GM18526 (cell line): ENCODE results near the gene SOX5.

Experiments
- POLR2A ChIP-seq: IDR thresholded peaks from 3 replicates; pipeline ENCODE4 v1.6.1; 2011; ENCODE audit not compliant: insufficient read length; ENCODE audit errors: extremely low read depth

The SOX5 gene

GRCh38 chr12:23815810-23816209, 133.7 kb downstream of the SOX5 start:
- no peak for TF ChIP-seq POLR2A

- TF ChIP-seq POLR2A: no peak
Measured at GRCh38 chr12:23813206-23813605, 136.3 kb downstream of the SOX5 start.

- TF ChIP-seq POLR2A: no peak
Measured at GRCh38 chr12:23810329-23810902, 139.1 kb downstream of the SOX5 start.

DNA sequence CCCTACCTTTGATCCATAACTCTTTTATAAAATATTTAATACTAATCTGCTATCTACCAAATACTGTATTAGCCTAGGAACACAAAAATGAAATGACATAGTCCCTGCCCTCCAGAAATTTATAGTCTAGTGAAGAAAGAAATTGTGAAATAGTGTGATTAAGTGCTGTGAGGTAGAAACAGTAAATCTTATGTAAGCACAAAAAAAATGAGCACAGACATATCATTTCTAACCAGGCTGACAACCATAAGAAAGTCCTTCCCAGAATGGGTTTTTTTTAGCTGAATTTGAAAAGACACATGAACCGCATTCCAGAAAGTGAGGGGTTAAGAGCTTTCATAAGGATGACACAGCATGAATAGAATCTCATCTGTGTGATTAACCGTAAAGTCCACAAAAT, 145.9 kb downstream of the SOX5 start:
- TF ChIP-seq POLR2A: no peak

- no peak for TF ChIP-seq POLR2A
Measured at GRCh38 chr12:23795494-23795893, 154.0 kb downstream of the SOX5 start.

GRCh38 chr12:23781118-23781517, 168.4 kb downstream of the SOX5 start:
- no peak for TF ChIP-seq POLR2A

GRCh38 chr12:23775208-23775607, 174.3 kb downstream of the SOX5 start:
- no peak for TF ChIP-seq POLR2A

- no peak for TF ChIP-seq POLR2A
Measured at GRCh38 chr12:23771240-23771949, 178.1 kb downstream of the SOX5 start.

DNA sequence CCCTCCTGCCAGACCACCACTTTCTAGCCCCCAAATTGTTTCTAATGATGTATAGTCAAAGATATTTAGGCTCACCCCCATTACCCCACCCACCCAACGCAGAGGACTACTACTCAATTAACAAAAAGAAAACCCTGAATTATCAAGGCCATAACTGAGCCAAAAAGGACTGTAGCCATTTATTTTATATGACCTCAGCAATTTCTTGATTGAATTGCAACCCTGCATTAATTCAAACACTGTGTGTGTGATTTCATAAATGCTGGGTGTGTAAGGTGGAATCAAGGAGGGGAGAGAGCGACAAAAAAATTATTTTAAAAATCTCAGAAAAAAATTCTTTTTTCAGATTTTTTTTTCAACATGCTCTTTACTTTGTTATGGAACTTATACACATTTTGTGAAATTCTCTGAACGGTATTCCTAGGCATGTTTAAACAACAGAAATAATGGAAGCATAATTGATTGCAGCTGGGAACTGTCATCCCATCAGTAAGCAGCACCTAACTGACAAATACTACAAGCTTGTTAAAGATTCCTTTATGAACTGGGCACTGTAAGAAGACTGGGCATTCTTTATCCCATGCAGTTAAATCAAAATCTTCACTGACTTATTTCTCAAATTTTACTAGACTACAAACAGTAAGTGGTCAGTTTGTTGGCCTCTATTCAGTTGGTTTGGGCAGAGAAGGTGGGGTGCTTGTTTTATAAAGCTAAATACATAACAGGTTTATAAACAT, 179.1 kb downstream of the SOX5 start:
- no peak for TF ChIP-seq POLR2A

DNA sequence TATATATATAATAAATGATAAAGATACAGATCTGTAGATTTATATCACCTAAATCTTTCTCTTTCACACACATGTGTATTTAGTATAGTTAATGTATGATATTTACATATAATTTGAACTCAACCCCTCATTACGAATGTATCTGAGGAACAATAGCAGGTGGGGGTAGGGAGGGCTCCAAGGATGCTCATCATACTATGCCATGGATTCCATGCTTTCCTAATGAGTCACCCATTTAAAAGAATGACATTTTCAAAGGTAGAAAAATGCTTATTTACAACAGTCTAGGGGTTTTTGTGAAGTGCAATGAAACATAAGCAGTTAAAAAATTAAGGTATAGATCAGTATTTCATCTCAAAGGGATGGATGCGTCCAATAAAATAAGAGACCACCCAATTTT, 181.6 kb downstream of the SOX5 start:
- no peak for TF ChIP-seq POLR2A

- TF ChIP-seq POLR2A: no peak
Measured at GRCh38 chr12:23763724-23764123, 185.7 kb downstream of the SOX5 start.

DNA sequence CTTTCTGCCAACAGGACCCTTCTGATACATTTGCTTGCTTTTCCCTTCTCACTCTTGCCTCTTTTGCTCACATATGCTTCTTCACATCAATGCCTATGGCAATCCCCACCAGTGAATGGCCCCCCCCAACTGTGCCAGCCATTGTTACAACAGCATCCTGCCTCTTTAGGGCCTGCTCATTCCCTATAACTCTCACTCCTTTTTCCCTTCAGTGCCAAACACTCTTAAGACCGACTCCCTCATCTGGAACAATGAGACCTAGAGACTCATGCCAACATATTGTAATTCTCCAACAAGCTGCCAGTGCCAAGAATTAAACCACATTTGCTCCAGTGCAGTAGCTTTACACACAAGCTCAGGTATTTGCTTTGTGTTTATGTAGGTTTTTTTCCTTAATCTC, 189.0 kb downstream of the SOX5 start:
- no peak for TF ChIP-seq POLR2A

GRCh38 chr12:23758608-23759007, 190.9 kb downstream of the SOX5 start:
- no peak for TF ChIP-seq POLR2A

DNA sequence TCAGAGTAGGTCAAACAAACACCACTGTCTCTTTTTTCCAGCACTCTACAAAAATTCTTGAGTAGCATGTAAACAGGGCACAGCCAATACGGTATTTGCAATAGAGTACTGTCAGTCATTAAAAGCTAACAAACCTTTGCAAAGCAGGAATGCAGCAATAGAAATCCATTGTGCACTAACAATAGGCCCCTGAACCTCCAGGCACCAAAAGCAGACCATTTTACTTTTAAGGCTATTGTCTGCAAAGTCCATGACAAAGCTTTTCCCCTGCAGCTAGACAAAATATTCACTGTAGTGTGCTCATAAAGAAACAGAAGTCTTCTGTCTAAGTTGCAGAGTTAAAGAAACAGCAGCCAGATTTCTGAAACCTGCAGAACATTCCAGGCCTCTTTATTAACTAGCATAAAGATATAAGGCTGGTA, 191.9 kb downstream of the SOX5 start:
- no peak for TF ChIP-seq POLR2A

GRCh38 chr12:23756416-23756815, 193.1 kb downstream of the SOX5 start:
- no peak for TF ChIP-seq POLR2A

- TF ChIP-seq POLR2A: no peak
Measured at GRCh38 chr12:23753628-23754365, 195.7 kb downstream of the SOX5 start.
